HG03354 (cell line): ENCODE measurements around the gene HOXB7.
A peak's percentile ranks its signal among the peaks of the same experiment; 100 is the strongest.

ENCODE experiments used
- ATAC-seq: cut with Tn5 transposase; IDR thresholded peaks from one replicate; pipeline ENCODE4 v1.9.1; 2021; ENCODE audit warnings: mild to moderate bottlenecking; ENCODE audit not compliant: unreplicated experiment, poor library complexity, severe bottlenecking

The HOXB7 gene

GRCh38 chr17:48571826-48572417 is 38.9 kb downstream of the HOXB7 start:
- no peak for ATAC-seq

- no peak for ATAC-seq
These were observed 39.6 kb downstream of the HOXB7 start for GRCh38 chr17:48571024-48571818.

- no peak for ATAC-seq
These were observed 40.3 kb downstream of the HOXB7 start for GRCh38 chr17:48570325-48571023.

- ATAC-seq, result no peak
These were observed 41.0 kb downstream of the HOXB7 start for GRCh38 chr17:48569674-48570324.

GRCh38 chr17:48569240-48569582 is 41.6 kb downstream of the HOXB7 start:
- no peak for ATAC-seq

GRCh38 chr17:48568499-48569239 is 42.1 kb downstream of the HOXB7 start:
- no peak for ATAC-seq

GRCh38 chr17:48567646-48568354 is 43.0 kb downstream of the HOXB7 start:
- no peak for ATAC-seq

GRCh38 chr17:48567209-48567608 is 43.6 kb downstream of the HOXB7 start:
- ATAC-seq, result no peak

GRCh38 chr17:48566717-48567116 is 44.1 kb downstream of the HOXB7 start:
- no peak for ATAC-seq

- ATAC-seq, result no peak
These were observed 44.7 kb downstream of the HOXB7 start for GRCh38 chr17:48565925-48566710.

- no peak for ATAC-seq
These were observed 45.7 kb downstream of the HOXB7 start for GRCh38 chr17:48565022-48565554.

GRCh38 chr17:48564188-48565021 is 46.4 kb downstream of the HOXB7 start:
- ATAC-seq, result no peak

- no peak for ATAC-seq
These were observed 47.0 kb downstream of the HOXB7 start for GRCh38 chr17:48563867-48564187.

GRCh38 chr17:48563385-48563838 is 47.4 kb downstream of the HOXB7 start:
- no peak for ATAC-seq

- no peak for ATAC-seq
These were observed 47.9 kb downstream of the HOXB7 start for GRCh38 chr17:48562934-48563333.

GRCh38 chr17:48561884-48562810 is 48.7 kb downstream of the HOXB7 start:
- ATAC-seq, result peak; percentile 80
